Effector memory CD4-positive, alpha-beta T cell (primary cell): ENCODE data around the gene TMEM221.
"Not testable (repeated sequence)": the region's sequence is repeated elsewhere in the genome, so short reads cannot be mapped to it uniquely, and the experiment has no call there.

Experiments
- DNase-seq, 3 donors: peaks; one replicate each; pipeline ENCODE4 v3.0.0-alpha.2; 2020
- H3K27ac ChIP-seq: 2 replicates; pipeline ENCODE4 v1.7.0; 2013; ENCODE audit warnings: mild to moderate bottlenecking, low read length, moderate library complexity; ENCODE audit not compliant: insufficient read depth, poor library complexity, severe bottlenecking
- H3K27me3 ChIP-seq: replicated peaks from 2 replicates; pipeline ENCODE4 v1.7.0; 2013; ENCODE audit warnings: mild to moderate bottlenecking, low read length; ENCODE audit not compliant: insufficient read depth, control insufficient read depth, poor library complexity, severe bottlenecking
- H3K36me3 ChIP-seq: 2 replicates; pipeline ENCODE4 v1.7.0; 2013; ENCODE audit warnings: mild to moderate bottlenecking, low read length, moderate library complexity; ENCODE audit not compliant: control insufficient read depth, insufficient read depth
- H3K4me1 ChIP-seq: 2 replicates; pipeline ENCODE4 v1.7.0; 2013; ENCODE audit warnings: low read length, mild to moderate bottlenecking; ENCODE audit not compliant: control insufficient read depth, insufficient read depth, poor library complexity, severe bottlenecking
- H3K4me3 ChIP-seq: 2 replicates; pipeline ENCODE4 v1.7.0; 2013; ENCODE audit warnings: low read length, low read depth, mild to moderate bottlenecking; ENCODE audit not compliant: insufficient read depth, poor library complexity, severe bottlenecking
- H3K9me3 ChIP-seq: 2 replicates; pipeline ENCODE4 v1.7.0; 2013; ENCODE audit warnings: mild to moderate bottlenecking, low read length, moderate library complexity; ENCODE audit not compliant: control insufficient read depth

Gene TMEM221

DNA sequence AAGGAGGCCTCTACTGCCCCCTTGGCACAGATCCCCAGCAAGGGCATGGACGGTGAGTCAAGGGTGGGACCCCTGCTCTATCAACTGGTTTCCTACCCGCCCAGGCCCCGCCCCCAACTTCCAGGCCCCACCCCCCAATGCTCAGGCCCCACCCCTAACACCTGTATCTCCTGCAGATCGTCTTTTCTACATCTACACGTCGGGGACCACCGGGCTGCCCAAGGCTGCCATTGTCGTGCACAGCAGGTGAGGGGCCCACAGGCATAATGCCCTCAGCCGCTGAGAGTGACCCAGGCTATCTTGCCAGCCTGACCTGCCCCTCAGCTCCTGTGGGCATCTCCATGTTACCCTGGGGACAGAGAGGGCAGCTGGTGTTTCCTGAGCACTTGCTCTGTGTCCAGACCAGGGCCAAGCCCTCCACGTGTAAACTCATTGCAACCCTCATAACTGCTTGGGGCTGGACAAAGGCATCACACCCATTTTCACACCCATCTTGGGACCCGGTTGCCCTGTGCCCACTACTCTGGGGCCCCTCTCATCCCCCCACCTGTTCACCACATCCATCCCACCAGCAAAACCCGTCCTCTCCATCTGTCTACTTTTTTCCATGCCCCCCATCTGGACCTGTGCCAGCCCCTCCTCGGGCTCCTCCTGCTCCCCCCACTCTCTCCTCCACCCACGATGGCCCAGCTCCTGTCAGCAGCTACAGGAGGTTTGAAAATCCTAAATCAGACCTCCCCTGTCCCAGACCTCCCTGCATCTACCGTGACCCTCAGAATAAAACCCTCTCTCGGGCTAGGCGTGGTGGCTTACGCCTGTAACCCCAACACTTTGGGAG, 39.0 kb upstream of the TMEM221 start:
- Histone ChIP-seq H3K9me3 (no peaks in the 10 kb centered on the region), H3K4me3 (no peak overlapping the region), H3K27ac (no peak overlapping the region), H3K4me1 (peaks cover 22% of the 10 kb centered on the region), H3K27me3 (no peaks in the 10 kb centered on the region), H3K36me3 (no peaks in the 10 kb centered on the region)
- no peak for DNase-seq

DNA sequence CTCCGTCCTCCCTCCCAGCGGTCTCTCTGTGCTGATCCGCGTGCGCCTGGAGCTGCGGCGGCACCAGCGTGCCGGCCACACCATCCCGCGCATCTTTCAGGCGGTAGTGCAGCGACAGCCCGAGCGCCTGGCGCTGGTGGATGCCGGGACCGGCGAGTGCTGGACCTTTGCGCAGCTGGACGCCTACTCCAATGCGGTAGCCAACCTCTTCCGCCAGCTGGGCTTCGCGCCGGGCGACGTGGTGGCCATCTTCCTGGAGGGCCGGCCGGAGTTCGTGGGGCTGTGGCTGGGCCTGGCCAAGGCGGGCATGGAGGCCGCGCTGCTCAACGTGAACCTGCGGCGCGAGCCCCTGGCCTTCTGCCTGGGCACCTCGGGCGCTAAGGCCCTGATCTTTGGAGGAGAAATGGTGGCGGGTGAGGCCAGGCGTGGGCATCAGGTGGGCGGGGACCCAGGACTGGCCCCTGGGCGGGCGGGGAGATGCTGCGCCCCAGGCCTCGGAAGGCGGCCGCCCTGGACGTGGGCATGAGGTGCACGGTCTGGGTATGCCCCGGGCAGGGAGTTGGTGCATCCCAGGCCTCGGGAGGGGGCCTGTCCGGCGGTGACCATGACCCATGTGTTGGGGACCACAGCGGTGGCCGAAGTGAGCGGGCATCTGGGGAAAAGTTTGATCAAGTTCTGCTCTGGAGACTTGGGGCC, 38.2 kb upstream of the TMEM221 start:
- peaks cover 22% of the 10 kb centered on the region for H3K4me1 ChIP-seq
- no peaks in the 10 kb centered on the region for H3K36me3 ChIP-seq
- no peaks in the 10 kb centered on the region for H3K27me3 ChIP-seq
- H3K4me3 ChIP-seq, result no peak overlapping the region
- H3K27ac ChIP-seq, result no peak overlapping the region
- no peaks in the 10 kb centered on the region for H3K9me3 ChIP-seq
- no peak for DNase-seq

GRCh38 chr19:17484520-17485185, 36.2 kb upstream of the TMEM221 start:
- Histone ChIP-seq H3K4me3 (no peak overlapping the region), H3K4me1 (peaks cover 20% of the 10 kb centered on the region), H3K27ac (no peak overlapping the region), H3K27me3 (no peaks in the 10 kb centered on the region), H3K9me3 (no peaks in the 10 kb centered on the region), H3K36me3 (no peaks in the 10 kb centered on the region)
- no peak for DNase-seq

DNA sequence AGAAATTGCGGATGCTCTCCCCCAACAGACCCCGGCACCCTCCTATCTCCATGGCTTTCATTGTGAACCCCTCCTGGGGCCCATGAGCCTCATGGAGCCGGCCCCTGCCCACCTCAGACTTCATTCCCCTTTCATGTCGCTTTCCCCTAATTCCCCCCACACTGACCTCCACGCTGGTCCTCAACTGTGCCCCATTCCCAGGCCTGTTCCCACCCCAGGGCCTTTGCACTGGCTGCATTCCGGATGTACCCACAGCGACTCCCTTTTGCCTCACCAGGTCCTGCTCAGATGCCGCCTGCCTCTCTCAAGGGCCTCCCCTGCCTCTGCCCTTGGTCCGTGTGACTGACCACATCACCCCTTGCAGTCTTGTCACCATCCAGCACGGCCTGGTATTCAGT, 35.1 kb upstream of the TMEM221 start:
- Histone ChIP-seq H3K27ac (no peak overlapping the region), H3K9me3 (no peaks in the 10 kb centered on the region), H3K4me1 (peaks cover 10% of the 10 kb centered on the region), H3K36me3 (no peaks in the 10 kb centered on the region), H3K27me3 (no peaks in the 10 kb centered on the region), H3K4me3 (no peak overlapping the region)
- no peak for DNase-seq

- Histone ChIP-seq H3K4me3 (no peak overlapping the region), H3K27me3 (no peaks in the 10 kb centered on the region), H3K36me3 (no peaks in the 10 kb centered on the region), H3K27ac (no peak overlapping the region), H3K4me1 (peaks cover 6% of the 10 kb centered on the region), H3K9me3 (no peaks in the 10 kb centered on the region)
- no peak for DNase-seq
These were observed 34.6 kb upstream of the TMEM221 start for GRCh38 chr19:17482877-17483604.

GRCh38 chr19:17481986-17482385, 33.5 kb upstream of the TMEM221 start:
- Histone ChIP-seq H3K4me1 (no peaks in the 10 kb centered on the region), H3K9me3 (no peaks in the 10 kb centered on the region), H3K27ac (no peak overlapping the region), H3K4me3 (no peak overlapping the region), H3K27me3 (no peaks in the 10 kb centered on the region), H3K36me3 (no peaks in the 10 kb centered on the region)
- no peak for DNase-seq

DNA sequence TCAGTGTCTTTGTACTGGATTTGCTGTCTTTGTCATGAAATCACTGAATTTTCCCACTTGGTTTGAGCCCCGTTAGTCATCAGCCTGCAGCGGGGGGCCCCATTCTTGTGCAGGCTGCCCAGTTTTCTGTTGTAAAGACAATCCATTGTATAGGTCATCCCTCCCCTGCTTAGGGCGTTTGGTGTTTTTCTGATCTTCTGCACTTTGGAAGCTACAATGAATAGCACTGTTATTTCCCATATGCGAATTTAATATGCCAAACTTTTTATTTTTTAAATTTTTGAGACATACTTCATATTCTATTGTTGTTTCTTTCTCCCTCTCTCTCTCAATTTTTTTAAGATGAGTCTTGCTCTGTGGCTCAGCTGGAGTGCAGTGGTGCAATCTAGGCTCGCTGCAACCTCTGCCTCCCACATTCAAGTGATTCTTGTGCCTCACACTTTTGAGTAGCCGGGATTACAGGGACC, 30.9 kb upstream of the TMEM221 start:
- Histone ChIP-seq H3K4me1 (no peaks in the 10 kb centered on the region), H3K4me3 (no peak overlapping the region), H3K27me3 (no peaks in the 10 kb centered on the region), H3K36me3 (no peaks in the 10 kb centered on the region), H3K27ac (no peak overlapping the region), H3K9me3 (no peaks in the 10 kb centered on the region)
- no peak for DNase-seq

DNA sequence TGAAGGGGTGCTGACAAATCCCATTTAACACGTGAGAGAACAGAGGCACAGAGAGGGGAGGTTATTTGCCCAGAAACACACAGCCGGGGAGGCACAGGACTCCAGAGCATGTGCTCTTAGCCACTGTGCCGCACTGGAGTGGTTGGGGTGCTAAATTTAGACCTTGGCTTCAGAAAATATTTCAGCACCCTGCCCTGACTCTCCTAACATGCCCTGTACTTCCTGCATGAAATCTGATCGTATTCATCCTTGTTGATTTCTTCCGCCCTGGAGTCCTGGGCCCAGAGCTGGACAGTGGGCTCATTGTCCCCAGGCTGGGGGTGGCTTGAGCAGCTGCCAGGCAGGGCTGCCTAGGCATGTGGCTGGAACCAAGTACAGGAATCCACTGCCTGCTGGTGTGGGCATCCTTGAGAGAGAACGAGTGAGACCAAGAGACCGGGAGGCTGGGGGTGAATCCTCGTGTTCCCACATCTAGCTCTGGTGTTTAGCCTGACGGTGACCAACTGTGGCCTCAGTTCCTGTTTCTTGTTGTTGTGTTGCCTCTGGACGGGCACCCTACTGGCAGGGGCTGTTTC, 27.2 kb upstream of the TMEM221 start:
- H3K9me3 ChIP-seq, result no peaks in the 10 kb centered on the region
- no peak overlapping the region for H3K4me3 ChIP-seq
- no peaks in the 10 kb centered on the region for H3K27me3 ChIP-seq
- no peak for DNase-seq
- H3K4me1 ChIP-seq, result peaks cover 7% of the 10 kb centered on the region
- no peaks in the 10 kb centered on the region for H3K36me3 ChIP-seq
- no peak overlapping the region for H3K27ac ChIP-seq

- H3K4me1 ChIP-seq, H3K4me3 ChIP-seq, DNase-seq, H3K27me3 ChIP-seq, H3K36me3 ChIP-seq, H3K9me3 ChIP-seq, H3K27ac ChIP-seq: not testable (repeated sequence)
These were observed 26.6 kb upstream of the TMEM221 start for GRCh38 chr19:17475011-17475540.
